H9 (cell line): ENCODE results near the gene C10orf71. TPM values are rescaled to one million over a fixed set of nuclear protein-coding genes. Genes with fewer than 3 reads are reported as not detected.

Experiments used
- DNase-seq: peaks from one replicate; pipeline ENCODE4 v3.0.0-alpha.2; 2017
- H2AFZ ChIP-seq: one replicate; pipeline ENCODE4 v1.6.1; 2013; ENCODE audit warnings: mild to moderate bottlenecking, low read length, control low read depth, moderate library complexity
- H2AK5ac ChIP-seq: 2 replicates; pipeline ENCODE4 v1.6.1; 2013; ENCODE audit warnings: low read length, control low read depth, mixed read lengths; ENCODE audit not compliant: insufficient read length
- H2BK120ac ChIP-seq: one replicate; pipeline ENCODE4 v1.6.1; 2013; ENCODE audit warnings: low read depth, mild to moderate bottlenecking, low read length, control low read depth, inconsistent platforms; ENCODE audit not compliant: poor library complexity, severe bottlenecking
- H2BK12ac ChIP-seq: 2 replicates; pipeline ENCODE4 v1.6.1; 2013; ENCODE audit warnings: low read length, control low read depth, mixed read lengths, low read depth; ENCODE audit not compliant: insufficient read length
- H2BK15ac ChIP-seq: 2 replicates; pipeline ENCODE4 v1.6.1; 2013; ENCODE audit warnings: low read depth, low read length, control low read depth
- H2BK20ac ChIP-seq: one replicate; pipeline ENCODE4 v1.6.1; 2013; ENCODE audit warnings: low read depth, mild to moderate bottlenecking, low read length, control low read depth, inconsistent platforms; ENCODE audit not compliant: poor library complexity, severe bottlenecking
- H2BK5ac ChIP-seq: 2 replicates; pipeline ENCODE4 v1.6.1; 2013; ENCODE audit warnings: low read length, control low read depth, mixed read lengths; ENCODE audit not compliant: insufficient read length
- H3K14ac ChIP-seq: 2 replicates; pipeline ENCODE4 v1.6.1; 2013; ENCODE audit warnings: low read length, control low read depth; ENCODE audit not compliant: insufficient read depth
- H3K18ac ChIP-seq: 2 replicates; pipeline ENCODE4 v1.6.1; 2013; ENCODE audit warnings: low read depth, mild to moderate bottlenecking, mixed read lengths, low read length, control low read depth; ENCODE audit not compliant: insufficient read length
- H3K23ac ChIP-seq: 2 replicates; pipeline ENCODE4 v1.6.1; 2013; ENCODE audit warnings: low read length, control low read depth, mixed read lengths, low read depth; ENCODE audit not compliant: insufficient read length
- H3K23me2 ChIP-seq: 2 replicates; pipeline ENCODE4 v1.6.1; 2013; ENCODE audit warnings: low read depth, mild to moderate bottlenecking, mixed read lengths, low read length, control low read depth; ENCODE audit not compliant: insufficient read length, poor library complexity, severe bottlenecking
- H3K27ac ChIP-seq: 2 replicates; pipeline ENCODE4 v1.5.1; 2013; ENCODE audit warnings: low read length, control low read depth, mixed read lengths, low read depth; ENCODE audit not compliant: insufficient read length
- H3K27me3 ChIP-seq: 2 replicates; pipeline ENCODE4 v1.6.1; 2013; ENCODE audit warnings: low read length, control low read depth, inconsistent platforms; ENCODE audit not compliant: insufficient read depth
- H3K4ac ChIP-seq: 2 replicates; pipeline ENCODE4 v1.6.1; 2013; ENCODE audit warnings: low read depth, mild to moderate bottlenecking, control low read depth, inconsistent platforms, low read length, moderate library complexity
- H3K4me1 ChIP-seq: 2 replicates; pipeline ENCODE4 v1.6.1; 2013; ENCODE audit warnings: low read length, control low read depth, inconsistent platforms; ENCODE audit not compliant: insufficient read depth
- H3K4me2 ChIP-seq: 2 replicates; pipeline ENCODE4 v1.6.1; 2013; ENCODE audit warnings: low read length, control low read depth, mixed read lengths; ENCODE audit not compliant: insufficient read length, insufficient read depth
- H3K56ac ChIP-seq: 2 replicates; pipeline ENCODE4 v1.6.1; 2013; ENCODE audit warnings: low read depth, mild to moderate bottlenecking, mixed read lengths, low read length, control low read depth; ENCODE audit not compliant: insufficient read length
- H3K79me1 ChIP-seq: 2 replicates; pipeline ENCODE4 v1.6.1; 2013; ENCODE audit warnings: low read depth, mild to moderate bottlenecking, moderate library complexity, low read length, control low read depth, inconsistent platforms; ENCODE audit not compliant: insufficient read depth, poor library complexity, severe bottlenecking
- H3K79me2 ChIP-seq: 2 replicates; pipeline ENCODE4 v1.6.1; 2013; ENCODE audit warnings: low read length, control low read depth, inconsistent platforms; ENCODE audit not compliant: insufficient read depth
- H3K9ac ChIP-seq: 2 replicates; pipeline ENCODE4 v1.6.1; 2013; ENCODE audit warnings: low read length, control low read depth, mixed read lengths; ENCODE audit not compliant: insufficient read length; ENCODE audit errors: extremely low read depth
- H3K9me3 ChIP-seq: one replicate; pipeline ENCODE4 v1.6.1; 2013; ENCODE audit warnings: low read depth, low read length, inconsistent platforms; ENCODE audit not compliant: control insufficient read depth
- H3T11ph ChIP-seq: one replicate; pipeline ENCODE4 v1.6.1; 2013; ENCODE audit warnings: mild to moderate bottlenecking, low read length, control low read depth, inconsistent platforms
- H4K20me1 ChIP-seq: one replicate; pipeline ENCODE4 v1.6.1; 2013; ENCODE audit not compliant: control insufficient read depth, insufficient read length, insufficient read depth
- H4K5ac ChIP-seq: 2 replicates; pipeline ENCODE4 v1.6.1; 2013; ENCODE audit warnings: low read depth, mild to moderate bottlenecking, mixed read lengths, low read length, control low read depth; ENCODE audit not compliant: insufficient read length
- H4K8ac ChIP-seq: replicated peaks from 2 replicates; pipeline ENCODE4 v1.6.1; 2013; ENCODE audit warnings: low read length, control low read depth, mixed read lengths, low read depth; ENCODE audit not compliant: insufficient read length
- H4K91ac ChIP-seq: 2 replicates; pipeline ENCODE4 v1.6.1; 2013; ENCODE audit warnings: low read depth, mild to moderate bottlenecking, moderate library complexity, mixed read lengths, low read length, control low read depth; ENCODE audit not compliant: insufficient read length
- H3K27ac Mint-ChIP-seq, 3 experiments: 2 replicates in 2 of 3; 3 replicates in 1 of 3; pipeline ENCODE4 v1.8.0; 2020 to 2021; ENCODE audit warnings: mixed read lengths in 3 of 3, mild to moderate bottlenecking in 1 of 3, moderate library complexity in 1 of 3
- H3K27me3 Mint-ChIP-seq: 2 replicates; pipeline ENCODE4 v1.8.0; 2021; ENCODE audit warnings: low read depth, mild to moderate bottlenecking, moderate library complexity, mixed read lengths
- H3K36me3 Mint-ChIP-seq, 3 experiments: 2 replicates in 2 of 3; 3 replicates in 1 of 3; pipeline ENCODE4 v1.8.0; 2020 to 2021; ENCODE audit warnings: low read depth in 3 of 3, mixed read lengths in 3 of 3; ENCODE audit not compliant: insufficient read depth in 1 of 3
- H3K4me1 Mint-ChIP-seq, 2 experiments: 2 replicates each; pipeline ENCODE4 v1.8.0; 2020; ENCODE audit warnings: mixed read lengths in 2 of 2
- H3K4me3 Mint-ChIP-seq, 2 experiments: 2 replicates in 1 of 2; 3 replicates in 1 of 2; pipeline ENCODE4 v1.8.0; 2020 to 2021; ENCODE audit warnings: mild to moderate bottlenecking in 2 of 2, mixed read lengths in 2 of 2, moderate library complexity in 1 of 2
- H3K9me3 Mint-ChIP-seq, 2 experiments: 2 replicates in 1 of 2; 3 replicates in 1 of 2; pipeline ENCODE4 v1.8.0; 2020; ENCODE audit warnings: mild to moderate bottlenecking in 2 of 2, mixed read lengths in 2 of 2, moderate library complexity in 1 of 2
- WGBS: extraction: QIAGEN DNeasy Blood & Tissue Kit; methylation state at CpG from one replicate; pipeline ENCODE4 v1.1.7; 2013; ENCODE audit warnings: missing lambda C conversion rate, low lambda C conversion rate, mixed read lengths; ENCODE audit not compliant: insufficient read length; ENCODE audit errors: extremely low coverage; 5-methylcytosine and 5-hydroxymethylcytosine counted together
- total RNA-seq: library from RNA; stranded (reverse); gene quantifications from 2 replicates; pipeline ENCODE4 v1.2.1, GENCODE V29; 2021
- TF ChIP-seq, protein P1 (sequence below): fragments of 200-600 bp; sonication (generic); conservative IDR thresholded peaks from 3 replicates; pipeline ENCODE4 v1.8.0; 2021; ENCODE audit warnings: antibody characterized with exemption, mild to moderate bottlenecking

Gene C10orf71
- total RNA-seq, 1 experiment from 2014 or later: not detected

DNA sequence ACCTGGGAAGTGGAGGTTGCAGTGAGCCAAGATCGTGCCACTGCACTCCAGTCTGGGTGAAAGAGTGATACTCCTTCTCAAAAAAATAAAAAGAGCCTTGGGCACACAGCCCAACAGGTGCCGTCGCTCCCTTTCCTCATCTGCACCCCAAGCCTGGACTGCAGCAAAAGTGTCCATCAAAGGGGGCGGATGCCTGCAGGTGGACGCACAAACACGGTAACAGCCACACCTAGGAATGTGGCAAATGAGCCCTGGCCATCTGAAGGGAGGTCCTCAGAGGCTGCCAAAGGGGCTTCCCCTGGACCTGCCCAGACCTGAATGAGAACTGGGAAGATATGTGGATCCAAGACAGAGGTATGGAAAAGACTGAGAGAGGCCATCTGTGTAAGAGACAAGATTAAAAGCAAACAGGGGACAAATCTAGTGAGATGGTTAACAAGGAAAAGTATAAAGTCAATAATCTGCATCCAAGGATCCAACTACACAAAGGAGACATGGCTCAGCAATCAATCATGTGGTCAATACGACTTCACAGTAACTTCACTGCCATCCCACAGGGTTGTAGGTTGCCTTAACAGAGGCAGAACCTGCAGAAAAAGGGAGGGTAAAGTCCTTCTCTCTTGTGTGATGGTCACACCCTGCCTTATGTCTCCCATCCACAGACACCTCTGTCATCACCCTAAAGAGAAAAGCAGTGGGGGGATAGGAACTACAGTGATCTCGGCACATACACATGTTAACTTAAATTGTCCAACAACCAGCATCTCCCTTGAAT is 71.5 kb downstream of the C10orf71 start:
- Histone ChIP-seq H3K9me3 (no peaks in the 10 kb centered on the region), H3K27me3 (no peaks in the 10 kb centered on the region), H2BK15ac (no peak overlapping the region), H3K4ac (no peak overlapping the region), H3K18ac (no peak overlapping the region), H2AK5ac (no peak overlapping the region), H4K20me1 (no peaks in the 10 kb centered on the region), H3K79me2 (no peaks in the 10 kb centered on the region), H4K8ac (no peak overlapping the region), H3T11ph (no peak overlapping the region), H3K23me2 (no peaks in the 10 kb centered on the region), H3K27ac (no peak overlapping the region), H3K9ac (no peak overlapping the region), H2BK20ac (no peak overlapping the region), H3K23ac (no peak overlapping the region), H3K4me2 (no peak overlapping the region), H4K5ac (no peak overlapping the region), H2AFZ (no peak overlapping the region), H4K91ac (no peak overlapping the region), H2BK12ac (no peak overlapping the region), H2BK5ac (no peak overlapping the region), H3K56ac (no peak overlapping the region), H3K79me1 (no peaks in the 10 kb centered on the region), H3K14ac (no peak overlapping the region), H2BK120ac (no peak overlapping the region), H3K4me1 (no peaks in the 10 kb centered on the region)
- Mint-ChIP-seq H3K27ac (no peak overlapping the region), H3K27me3 (peaks cover 15% of the 10 kb centered on the region), H3K9me3 (no peaks in the 10 kb centered on the region), H3K4me1 (peaks cover 6% of the 10 kb centered on the region in 2 experiments; a peak in 3 of 4 replicates), H3K36me3 (no peaks in the 10 kb centered on the region), H3K4me3 (no peak overlapping the region)
- WGBS: no CpG with 5 or more reads among the region's 8 CpGs
- TF ChIP-seq, protein P1, sequence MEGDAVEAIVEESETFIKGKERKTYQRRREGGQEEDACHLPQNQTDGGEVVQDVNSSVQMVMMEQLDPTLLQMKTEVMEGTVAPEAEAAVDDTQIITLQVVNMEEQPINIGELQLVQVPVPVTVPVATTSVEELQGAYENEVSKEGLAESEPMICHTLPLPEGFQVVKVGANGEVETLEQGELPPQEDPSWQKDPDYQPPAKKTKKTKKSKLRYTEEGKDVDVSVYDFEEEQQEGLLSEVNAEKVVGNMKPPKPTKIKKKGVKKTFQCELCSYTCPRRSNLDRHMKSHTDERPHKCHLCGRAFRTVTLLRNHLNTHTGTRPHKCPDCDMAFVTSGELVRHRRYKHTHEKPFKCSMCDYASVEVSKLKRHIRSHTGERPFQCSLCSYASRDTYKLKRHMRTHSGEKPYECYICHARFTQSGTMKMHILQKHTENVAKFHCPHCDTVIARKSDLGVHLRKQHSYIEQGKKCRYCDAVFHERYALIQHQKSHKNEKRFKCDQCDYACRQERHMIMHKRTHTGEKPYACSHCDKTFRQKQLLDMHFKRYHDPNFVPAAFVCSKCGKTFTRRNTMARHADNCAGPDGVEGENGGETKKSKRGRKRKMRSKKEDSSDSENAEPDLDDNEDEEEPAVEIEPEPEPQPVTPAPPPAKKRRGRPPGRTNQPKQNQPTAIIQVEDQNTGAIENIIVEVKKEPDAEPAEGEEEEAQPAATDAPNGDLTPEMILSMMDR: no peak
- no peak for DNase-seq
